Right cardiac atrium (tissue), 5 donors: Measurements from ENCODE around the gene PSMA6. TPM values are rescaled to one million over a fixed set of nuclear protein-coding genes. Genes with fewer than 3 reads are reported as not detected.
"Not testable (repeated sequence)": the region's sequence is repeated elsewhere in the genome, so short reads cannot be mapped to it uniquely, and the experiment has no call there.

Experiments used
- ATAC-seq, 2 donors: fragments of 200-7000 bp; cut with Tn5 transposase; one replicate each; pipeline versions ENCODE4 v1.8.0 to v1.9.1; 2020; ENCODE audit warnings: moderate library complexity in 2 of 2, mild to moderate bottlenecking in 1 of 2
- DNase-seq, 3 donors: peaks; one replicate each; pipeline ENCODE4 v3.0.0-alpha.2; 2020
- H3K27ac ChIP-seq: one replicate; pipeline ENCODE4 v1.5.1; 2013; ENCODE audit warnings: mild to moderate bottlenecking, low read length, control low read depth, moderate library complexity
- H3K27me3 ChIP-seq: one replicate; pipeline ENCODE4 v1.6.1; 2013; ENCODE audit not compliant: control insufficient read depth, insufficient read depth
- H3K4me1 ChIP-seq: one replicate; pipeline ENCODE4 v1.6.1; 2013; ENCODE audit warnings: low read length; ENCODE audit not compliant: control insufficient read depth, insufficient read depth
- H3K4me3 ChIP-seq: one replicate; pipeline ENCODE4 v1.5.1; 2013; ENCODE audit warnings: low read length, control low read depth
- H3K9me3 ChIP-seq: one replicate; pipeline ENCODE4 v1.6.1; 2013; ENCODE audit warnings: low read length; ENCODE audit not compliant: control insufficient read depth
- WGBS: extraction: QIAGEN DNeasy Blood & Tissue Kit; methylation state at CpG from one replicate; pipeline ENCODE4 v1.1.7; 2013; 5-methylcytosine and 5-hydroxymethylcytosine counted together
- intact Hi-C, 4 donors: fragments of 100-400 bp; cut with DNase I; formaldehyde crosslinking; loops; one replicate each; pipeline versions ENCODE4 v1.11.0 to v1.14.0; 2022 to 2023
- polyA plus RNA-seq: library from polyadenylated mRNA; stranded (reverse); fragments of 200-250 nt; gene quantifications from one replicate; pipeline ENCODE4 v1.2.3, GENCODE V29; 2013
- total RNA-seq, 4 donors: library from RNA; stranded (reverse); fragmentation: NEBNext Ultra II Directional; extraction: Animal tissue kit (Norgen Biotek cat#: 25700); gene quantifications; one replicate each; pipeline ENCODE4 v1.2.1, GENCODE V29; 2021
- donor health status: healthy with polysubstance abuse.
- donor health status: DM: no; HTN: yes; CAD: no.
- donor health status: DM: no; HTN: no; CAD: no.
- donor health status: DM: no; HTN: yes; CAD: no; lungs with severe emphysema.
- donor health status: DM: yes; HTN: yes; CAD: no.

The PSMA6 gene
- total and polyA plus RNA-seq, 5 donors = 149 to 193 (median 170) TPM

- H3K9me3 ChIP-seq = no peaks in the 10 kb centered on the region
- 89% methylated on average over 4 of the region's 4 CpGs for WGBS
- H3K4me3 ChIP-seq = no peak overlapping the region
- H3K4me1 ChIP-seq = peaks cover 1% of the 10 kb centered on the region
- DNase-seq (no peak), ATAC-seq (no peak)
- H3K27me3 ChIP-seq = no peaks in the 10 kb centered on the region
- no peak overlapping the region for H3K27ac ChIP-seq
- intact Hi-C loops = no loop called here
Measured at GRCh38 chr14:35298351-35298750, 6.2 kb downstream of the PSMA6 start.

GRCh38 chr14:35299708-35300107 lies 7.5 kb downstream of the PSMA6 start:
- DNase-seq = no peak
- no peak overlapping the region for H3K27ac ChIP-seq
- H3K9me3 ChIP-seq = no peaks in the 10 kb centered on the region
- 53% methylated on average over 1 of the region's 1 CpG for WGBS
- ATAC-seq = no peak
- H3K4me1 ChIP-seq = peaks cover 1% of the 10 kb centered on the region
- intact Hi-C loops = no loop called here
- no peak overlapping the region for H3K4me3 ChIP-seq
- no peaks in the 10 kb centered on the region for H3K27me3 ChIP-seq

- DNase-seq (no peak), ATAC-seq (no peak)
- H3K27ac ChIP-seq = no peak overlapping the region
- peaks cover 1% of the 10 kb centered on the region for H3K4me1 ChIP-seq
- 89% methylated on average over 3 of the region's 3 CpGs for whole genome bisulfite sequencing
- intact Hi-C loops = no loop called here
- H3K27me3 ChIP-seq = no peaks in the 10 kb centered on the region
- no peak overlapping the region for H3K4me3 ChIP-seq
- H3K9me3 ChIP-seq = no peaks in the 10 kb centered on the region
Measured at GRCh38 chr14:35300228-35300627, 8.0 kb downstream of the PSMA6 start.

- intact Hi-C loops, H3K27me3 ChIP-seq, H3K27ac ChIP-seq, DNase-seq, H3K4me1 ChIP-seq, H3K4me3 ChIP-seq, ATAC-seq, H3K9me3 ChIP-seq: not testable (repeated sequence)
- WGBS = 73% methylated on average over 4 of the region's 4 CpGs
Measured at GRCh38 chr14:35301334-35301733, 9.2 kb downstream of the PSMA6 start.

- H3K4me1 ChIP-seq = peaks cover 3% of the 10 kb centered on the region
- DNase-seq (no peak), ATAC-seq (no peak)
- intact Hi-C loops = no loop called here
- no peak overlapping the region for H3K27ac ChIP-seq
- 100% methylated on average over 1 of the region's 1 CpG for WGBS
- H3K27me3 ChIP-seq = no peaks in the 10 kb centered on the region
- no peak overlapping the region for H3K4me3 ChIP-seq
- H3K9me3 ChIP-seq = no peaks in the 10 kb centered on the region
Measured at GRCh38 chr14:35301735-35302528, 9.8 kb downstream of the PSMA6 start.

- no peaks in the 10 kb centered on the region for H3K9me3 ChIP-seq
- no peak overlapping the region for H3K27ac ChIP-seq
- peaks cover 3% of the 10 kb centered on the region for H3K4me1 ChIP-seq
- DNase-seq (no peak), ATAC-seq (no peak)
- H3K4me3 ChIP-seq = no peak overlapping the region
- intact Hi-C loops = no loop called here
- 95% methylated on average over 4 of the region's 4 CpGs for WGBS
- H3K27me3 ChIP-seq = no peaks in the 10 kb centered on the region
Measured at GRCh38 chr14:35303149-35303935, 11.2 kb downstream of the PSMA6 start.

- Histone ChIP-seq H3K4me3 (no peak overlapping the region), H3K27me3 (no peaks in the 10 kb centered on the region), H3K9me3 (no peaks in the 10 kb centered on the region), H3K27ac (no peak overlapping the region), H3K4me1 (peaks cover 2% of the 10 kb centered on the region)
- intact Hi-C loops = no loop called here
- DNase-seq (no peak), ATAC-seq (no peak)
- WGBS = 95% methylated on average over 5 of the region's 5 CpGs
Measured at GRCh38 chr14:35304812-35305462, 12.8 kb downstream of the PSMA6 start.

- no peak overlapping the region for H3K27ac ChIP-seq
- ATAC-seq = no peak
- intact Hi-C loops = no loop called here
- H3K27me3 ChIP-seq = no peaks in the 10 kb centered on the region
- no peak overlapping the region for H3K4me3 ChIP-seq
- peaks cover 2% of the 10 kb centered on the region for H3K4me1 ChIP-seq
- 89% methylated on average over 3 of the region's 3 CpGs for WGBS
- H3K9me3 ChIP-seq = no peaks in the 10 kb centered on the region
- DNase-seq = no peak
Measured at GRCh38 chr14:35305633-35306032, 13.5 kb downstream of the PSMA6 start.

- ATAC-seq = no peak
- H3K27ac ChIP-seq = no peak overlapping the region
Measured at GRCh38 chr14:35306114-35306513, 13.9 kb downstream of the PSMA6 start.

GRCh38 chr14:35317820-35318219 lies 25.6 kb downstream of the PSMA6 start:
- no peaks in the 10 kb centered on the region for H3K27me3 ChIP-seq
- H3K9me3 ChIP-seq = no peaks in the 10 kb centered on the region
- DNase-seq (no peak), ATAC-seq (no peak)
- intact Hi-C loops = no loop called here
- H3K4me3 ChIP-seq = no peak overlapping the region
- no peak overlapping the region for H3K27ac ChIP-seq
- H3K4me1 ChIP-seq = no peaks in the 10 kb centered on the region
- WGBS = 97% methylated on average over 3 of the region's 3 CpGs

More at GRCh38 chr14:35306114-35306513, 13.9 kb downstream of the PSMA6 start:
- DNase-seq = no peak
- WGBS = 79% methylated on average over 5 of the region's 5 CpGs
- Histone ChIP-seq H3K27me3 (no peaks in the 10 kb centered on the region), H3K4me3 (no peak overlapping the region), H3K4me1 (peaks cover 2% of the 10 kb centered on the region), H3K9me3 (no peaks in the 10 kb centered on the region)
- intact Hi-C loops = no loop called here

- intact Hi-C loops = no loop called here
- Histone ChIP-seq H3K4me3 (no peak overlapping the region), H3K4me1 (no peaks in the 10 kb centered on the region), H3K27ac (no peak overlapping the region), H3K27me3 (no peaks in the 10 kb centered on the region), H3K9me3 (no peaks in the 10 kb centered on the region)
- WGBS = 91% methylated on average over 4 of the region's 4 CpGs
- no peak for DNase-seq
- ATAC-seq = no peak
Measured at GRCh38 chr14:35319509-35319908, 27.3 kb downstream of the PSMA6 start.
